ENCODE results near the gene FITM1. TPM values are rescaled to one million over a fixed set of nuclear protein-coding genes. Genes with fewer than 3 reads are reported as not detected.

FITM1 gene
- total and polyA plus RNA-seq, 2 donors (not counting 3 experiments of a cell fraction or from before 2014, with no cell fraction given): 0.54 TPM; not detected in 1

GRCh38 chr14:24135834-24136683, 5.6 kb downstream of the FITM1 start, which contains the start of gene PSME1:
Gene PSME1, plus strand, starts transcription at chr14:24136194. Its CDS starts 69 bp downstream, at chr14:24136263.
- no peaks in the 10 kb centered on the region for H3K27me3 ChIP-seq (ENCODE audit: control insufficient read depth in 2 of 2, insufficient read depth in 2 of 2, low read length in 2 of 2)
- peaks cover 15% of the 10 kb centered on the region for H3K4me1 ChIP-seq (ENCODE audit: control insufficient read depth, extremely low read depth, insufficient read depth, low read length)
- intact Hi-C loops (cut with micrococcal nuclease): loop anchor here (1.0 kb wide), 3 partner anchors 11 to 41 kb away; partner anchors contain the start of genes DCAF11, NRL and RNF31
- no peaks in the 10 kb centered on the region for H3K9me3 ChIP-seq (replicated peaks; ENCODE audit: control insufficient read depth, insufficient read depth, low read length)
- ChIA-PET CTCF (interaction anchor here (0.8 to 2.6 kb wide), 9 partner anchors 10 to 197 kb away, joined by 3 to 15 read pairs (median 9); partner anchors contain the start of genes DCAF11, IRF9, NRL and PSME2), POLR2A (interaction anchor here (1.2 to 1.5 kb wide), 2 partner anchors 11 to 21 kb away, joined by 8 to 10 read pairs; partner anchors contain the start of genes DCAF11, NRL, PSME2 and RNF31)
- H3K79me2 ChIP-seq (ENCODE audit: control insufficient read depth, insufficient read depth, low read length): peaks cover 20% of the 10 kb centered on the region
- no peaks in the 10 kb centered on the region for H3K9me1 ChIP-seq (replicated peaks; ENCODE audit: control insufficient read depth, extremely low read depth, insufficient read depth, low read length)
- peak within 1 kb of the TSS; percentile 99 for H2AFZ ChIP-seq (ENCODE audit: low read depth, low read length)
- TF ChIP-seq POLR2AphosphoS5 (IDR thresholded peaks at IDR 0.05; ENCODE audit: insufficient read depth, low read depth, low read length) (peak; percentile 58), EZH2 (IDR thresholded peaks at IDR 0.05; ENCODE audit: borderline replicate concordance, low read depth, low read length, severe bottlenecking) (no peak), MYC (IDR thresholded peaks at IDR 0.05; ENCODE audit: low read depth, low read length) (no peak), JUN (IDR thresholded peaks at IDR 0.05; ENCODE audit: borderline replicate concordance, insufficient read depth, insufficient read length, low read depth) (no peak), FOS (IDR thresholded peaks at IDR 0.05; ENCODE audit: borderline replicate concordance, insufficient read depth, low read length) (no peak), CTCF (IDR thresholded peaks at IDR 0.05; ENCODE audit: extremely low read depth in 1 of 2, insufficient read depth in 1 of 2, low read depth in 1 of 2, low read length in 2 of 2) (no peak), GATA2 (IDR thresholded peaks at IDR 0.05; ENCODE audit: insufficient read depth, insufficient read length, low read depth, low read length) (no peak), POLR2A (IDR thresholded peaks at IDR 0.05; ENCODE audit: low read depth, low read length) (peak; percentile 78), MAX (IDR thresholded peaks at IDR 0.05; ENCODE audit: insufficient read depth, insufficient read length) (no peak)
- DNase-seq (ENCODE audit: low read depth, low spot score) (peak; percentile 92), FAIRE-seq (peak; percentile 94)
- H3K4me3 ChIP-seq (replicated peaks in 1 of 3; ENCODE audit: insufficient read depth in 1 of 3, low read depth in 1 of 3, low read length in 3 of 3): peak within 1 kb of the TSS; percentile 56 to 93 (median 90)
- dilution Hi-C loops (cut with MboI; ENCODE audit: extremely low pct_ligation_motif_present, low sequenced_read_pairs): no loop called here
- H4K20me1 ChIP-seq (replicated peaks; ENCODE audit: control insufficient read depth, extremely low read depth, insufficient read depth, low read length): no peaks in the 10 kb centered on the region
- H3K9ac ChIP-seq (replicated peaks; ENCODE audit: extremely low read depth, insufficient read depth, low read length): peak within 1 kb of the TSS; percentile 79
- H3K4me2 ChIP-seq (ENCODE audit: insufficient read depth, low read length): peak within 1 kb of the TSS; percentile 67
- peak within 1 kb of the TSS; percentile 54 for H3K27ac ChIP-seq (ENCODE audit: insufficient read depth, low read depth, low read length)
- no TSS peak for BruUV-seq (replicated peaks)
- peaks cover 6 to 19% of the 10 kb centered on the region in 2 experiments for H3K36me3 ChIP-seq (ENCODE audit: control insufficient read depth in 2 of 2, extremely low read depth in 1 of 2, insufficient read depth in 2 of 2, low read length in 2 of 2)
